HG03025 (cell line): ENCODE measurements around the gene SAV1.
A peak's percentile ranks its signal among the peaks of the same experiment; 100 is the strongest.
"Not testable (repeated sequence)": the region's sequence is repeated elsewhere in the genome, so short reads cannot be mapped to it uniquely, and the experiment has no call there.

Experiments used
- ATAC-seq: cut with Tn5 transposase; IDR thresholded peaks from one replicate; pipeline ENCODE4 v1.9.1; 2021; ENCODE audit warnings: mild to moderate bottlenecking, moderate library complexity; ENCODE audit not compliant: unreplicated experiment, low FRiP score

Gene SAV1

GRCh38 chr14:50666772-50667683, 1.1 kb downstream of the SAV1 start:
- ATAC-seq = no peak

GRCh38 chr14:50665300-50665699, 2.8 kb downstream of the SAV1 start:
- not testable (repeated sequence) for ATAC-seq

DNA sequence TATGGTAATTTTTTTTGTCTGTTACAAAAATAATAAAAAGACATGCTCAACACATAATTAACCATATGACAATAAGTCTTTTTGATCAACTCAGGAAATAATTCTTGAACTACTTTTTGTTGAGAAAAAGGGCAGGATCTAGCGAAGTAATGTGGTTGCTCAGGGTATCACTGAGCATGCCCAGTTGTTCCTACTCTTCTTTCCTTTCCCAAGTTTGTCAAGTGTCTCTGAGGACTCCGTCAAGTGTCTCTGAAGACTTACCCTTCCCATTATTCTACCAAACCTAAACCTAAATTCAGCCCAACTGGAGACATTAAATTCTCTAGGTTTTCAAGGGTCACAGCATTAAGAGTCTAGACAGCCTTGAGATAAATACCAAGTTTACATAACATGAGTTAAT, 3.5 kb downstream of the SAV1 start:
- not testable (repeated sequence) for ATAC-seq

DNA sequence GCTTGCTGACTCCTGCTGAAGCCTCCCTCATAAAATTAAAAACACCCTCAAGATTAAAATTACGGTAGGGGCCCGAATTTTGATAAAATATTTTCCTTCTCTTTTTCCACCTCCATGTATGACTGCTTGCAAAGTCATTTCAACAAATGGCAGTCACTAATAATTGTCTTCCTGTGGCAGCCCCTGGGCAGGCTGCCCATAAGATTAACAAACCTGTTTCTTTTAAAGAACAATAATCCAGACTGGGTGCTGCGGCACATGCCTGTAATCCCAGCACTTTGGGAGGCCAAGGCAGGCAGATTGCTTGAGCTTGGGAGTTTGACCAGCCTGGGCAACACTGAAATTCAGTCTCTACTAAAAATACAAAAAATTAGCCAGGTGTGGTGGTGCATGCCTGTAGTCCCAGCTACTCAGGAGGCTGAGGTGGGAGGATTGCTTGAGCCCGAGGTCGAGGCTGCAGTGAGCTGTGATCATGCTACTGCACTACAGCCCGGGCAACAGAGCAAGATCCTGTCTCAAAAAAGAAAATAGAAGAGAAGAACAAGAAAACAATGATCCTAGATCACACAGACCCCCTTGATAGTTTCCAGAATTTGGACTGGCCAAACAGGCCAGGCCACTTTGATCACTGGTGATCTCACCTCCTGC, 8.7 kb downstream of the SAV1 start:
- ATAC-seq = no peak

DNA sequence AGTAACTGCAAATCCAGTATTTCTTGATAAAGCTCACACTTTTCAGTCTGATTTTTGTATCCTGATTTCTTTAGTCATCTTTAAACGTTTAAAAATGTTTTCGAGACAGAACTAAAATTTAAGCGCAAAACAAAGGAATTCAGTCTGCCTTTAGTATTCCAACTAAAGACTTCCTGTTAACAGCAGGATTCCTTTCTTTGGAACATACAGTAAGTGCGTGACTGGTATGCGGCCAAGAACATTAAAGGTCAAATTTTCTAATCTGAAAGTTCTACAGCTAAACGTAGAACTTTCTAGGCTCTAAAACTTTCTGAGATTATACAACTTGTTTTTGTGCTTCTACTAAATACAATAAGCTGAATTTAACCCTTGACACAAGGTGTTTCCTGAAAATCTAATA, 9.9 kb downstream of the SAV1 start:
- ATAC-seq = no peak

DNA sequence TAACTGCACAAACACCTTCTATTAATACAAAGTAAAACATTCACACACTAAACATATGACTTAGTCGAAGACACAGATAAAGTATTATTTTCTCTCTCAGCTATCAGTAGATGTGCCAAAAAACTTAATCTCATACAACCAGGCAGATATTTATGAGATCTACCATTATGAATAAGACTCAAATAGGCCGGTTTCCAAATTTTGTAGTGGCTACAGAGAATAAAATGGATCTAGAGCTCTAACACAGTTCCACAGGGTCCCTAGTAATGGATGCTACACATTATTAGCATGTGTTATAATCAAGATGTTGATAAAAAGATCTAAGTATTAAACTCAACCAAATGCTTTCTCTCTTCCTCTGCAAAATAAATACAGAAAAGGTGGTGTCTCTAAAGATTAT, 10.4 kb downstream of the SAV1 start:
- no peak for ATAC-seq

DNA sequence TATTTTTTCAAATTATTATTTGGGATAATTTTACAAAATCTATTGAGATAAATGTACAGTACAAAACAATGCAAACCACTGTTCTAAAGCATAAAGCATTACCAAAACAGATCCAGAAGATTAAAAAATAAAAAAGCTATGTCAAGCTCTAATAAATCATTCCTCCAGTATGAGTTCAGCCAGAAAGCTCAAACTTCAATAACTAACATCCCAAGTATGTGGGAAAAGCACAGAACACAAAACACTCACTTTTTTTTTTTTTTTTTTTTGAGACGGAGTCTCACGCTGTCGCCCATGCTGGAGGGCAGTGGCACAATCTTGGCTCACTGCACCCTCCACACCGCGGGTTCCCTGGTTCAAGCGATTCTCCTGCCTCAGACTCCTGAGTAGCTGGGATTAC, 11.3 kb downstream of the SAV1 start:
- no peak for ATAC-seq

GRCh38 chr14:50649691-50650090, 18.4 kb downstream of the SAV1 start:
- ATAC-seq = no peak

DNA sequence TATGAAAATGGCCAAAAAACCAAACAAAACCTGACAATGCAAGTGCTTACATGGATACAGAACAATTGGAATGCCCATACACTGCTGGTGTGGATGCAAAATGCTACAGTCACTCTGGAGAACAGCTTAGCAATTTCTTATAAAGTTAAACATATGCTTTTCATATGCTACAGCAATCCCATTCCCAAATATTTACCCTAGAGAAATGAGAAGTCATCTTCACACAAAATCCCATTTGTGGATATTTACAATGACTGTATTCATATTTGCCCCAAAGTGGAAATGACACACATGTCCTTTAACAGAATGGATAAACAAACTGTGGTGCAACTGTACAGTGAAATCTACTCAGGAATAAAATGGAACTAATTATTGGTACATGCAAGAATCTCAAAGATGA, 20.4 kb downstream of the SAV1 start:
- ATAC-seq = no peak

DNA sequence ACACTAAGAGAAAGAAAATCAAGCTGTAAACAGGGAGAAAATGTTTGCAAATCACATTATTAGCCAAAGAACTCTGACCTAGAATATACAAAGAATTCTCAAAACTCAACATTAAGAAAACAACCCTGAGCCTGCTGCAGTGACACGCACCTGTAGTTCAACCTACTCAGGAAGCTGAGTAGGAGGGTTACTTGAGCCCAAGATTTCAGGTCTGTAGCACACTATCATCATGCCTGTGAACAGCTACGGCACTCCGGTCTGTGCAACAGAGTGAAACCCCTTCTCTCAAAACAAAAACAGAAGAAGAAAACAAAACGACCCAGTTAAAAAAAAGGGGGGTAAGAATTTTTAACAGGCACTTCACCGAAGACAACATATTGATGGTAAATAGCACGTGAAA, 20.8 kb downstream of the SAV1 start:
- peak; percentile 91 for ATAC-seq

GRCh38 chr14:50635141-50635540, 33.0 kb downstream of the SAV1 start:
- ATAC-seq = no peak

GRCh38 chr14:50633954-50634353, 34.2 kb downstream of the SAV1 start:
- ATAC-seq = no peak

DNA sequence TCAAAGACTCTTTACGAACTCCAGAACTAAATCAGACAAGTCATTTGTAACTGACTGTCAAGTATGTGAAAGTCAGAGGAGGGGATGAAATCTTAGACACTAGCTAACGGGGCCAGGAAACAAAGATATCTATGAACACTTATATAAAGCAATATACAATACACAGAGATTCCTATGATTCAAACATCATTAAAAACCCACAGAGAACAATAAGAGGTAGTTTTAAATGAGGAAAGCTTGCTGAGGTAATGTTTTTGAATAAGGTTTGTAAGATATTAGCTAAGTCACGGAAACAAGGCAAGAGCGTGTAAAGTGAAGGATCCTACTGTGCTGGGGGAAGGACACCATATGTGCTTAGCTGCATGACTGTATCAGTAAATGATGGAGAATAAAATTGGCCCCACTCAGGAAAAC, 36.7 kb downstream of the SAV1 start:
- ATAC-seq = no peak

DNA sequence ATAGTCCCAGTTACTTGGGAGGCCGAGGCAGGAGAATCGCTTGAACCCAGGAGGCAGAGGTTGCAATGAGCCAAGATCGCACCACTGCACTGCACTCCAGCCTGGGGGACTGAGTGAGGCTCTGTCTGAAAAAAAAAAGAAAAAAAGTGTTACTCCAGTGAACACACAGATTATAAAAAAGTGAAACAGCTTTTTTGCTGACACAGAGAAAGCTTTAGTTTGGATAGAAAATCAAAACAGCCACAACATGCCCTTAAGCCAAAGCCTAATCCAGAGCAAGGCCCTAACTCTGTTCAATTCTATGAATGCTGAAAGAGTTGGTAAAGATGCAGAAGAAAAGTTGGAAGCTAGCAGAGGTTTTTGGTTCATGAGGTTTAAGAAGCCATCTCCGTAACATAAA, 43.2 kb downstream of the SAV1 start:
- ATAC-seq = not testable (repeated sequence)

GRCh38 chr14:50624447-50624846, 43.7 kb downstream of the SAV1 start:
- no peak for ATAC-seq

- no peak for ATAC-seq
Measured at GRCh38 chr14:50622978-50623377, 45.1 kb downstream of the SAV1 start.

GRCh38 chr14:50620341-50620740, 47.8 kb downstream of the SAV1 start:
- ATAC-seq = no peak

- ATAC-seq = no peak
Measured at GRCh38 chr14:50619569-50620141, 48.5 kb downstream of the SAV1 start.

DNA sequence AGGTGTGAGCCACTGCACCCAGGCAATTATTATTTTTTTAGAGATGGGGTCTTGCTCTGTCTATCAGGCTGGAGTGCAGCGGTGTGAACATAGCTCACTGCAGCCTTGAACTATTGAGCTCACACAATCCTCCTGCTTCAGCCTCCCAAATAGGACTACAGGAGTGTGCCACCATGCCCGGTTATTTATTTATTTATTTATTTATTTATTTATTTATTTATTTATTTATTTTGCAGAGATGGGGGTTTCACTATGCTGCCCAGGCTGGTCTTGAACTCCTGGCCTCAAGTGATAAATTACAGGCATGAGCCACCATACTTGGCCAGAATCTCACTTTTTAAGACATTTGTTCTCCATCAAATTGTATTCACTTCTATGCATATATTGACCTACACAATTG, 51.8 kb downstream of the SAV1 start:
- ATAC-seq = no peak

DNA sequence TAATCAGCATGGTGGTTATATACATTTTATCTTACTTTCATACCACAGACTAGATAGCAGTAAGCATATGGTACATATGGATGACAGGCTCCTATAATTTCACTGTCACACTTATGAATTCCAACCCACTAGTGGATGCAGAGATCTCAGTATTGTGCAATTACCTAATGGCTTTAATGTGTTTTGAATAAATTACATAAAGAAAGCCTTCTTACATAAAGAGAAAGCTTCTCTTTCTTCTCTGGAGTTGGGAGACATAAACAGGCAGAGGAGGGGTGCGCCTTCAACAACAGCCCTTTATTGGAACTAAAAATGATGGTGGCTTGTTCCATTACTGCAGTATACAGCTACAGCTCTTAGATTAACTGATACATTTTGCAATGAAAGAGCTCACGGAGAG, 52.6 kb downstream of the SAV1 start:
- no peak for ATAC-seq

- ATAC-seq = no peak
Measured at GRCh38 chr14:50615056-50615455, 53.0 kb downstream of the SAV1 start.

DNA sequence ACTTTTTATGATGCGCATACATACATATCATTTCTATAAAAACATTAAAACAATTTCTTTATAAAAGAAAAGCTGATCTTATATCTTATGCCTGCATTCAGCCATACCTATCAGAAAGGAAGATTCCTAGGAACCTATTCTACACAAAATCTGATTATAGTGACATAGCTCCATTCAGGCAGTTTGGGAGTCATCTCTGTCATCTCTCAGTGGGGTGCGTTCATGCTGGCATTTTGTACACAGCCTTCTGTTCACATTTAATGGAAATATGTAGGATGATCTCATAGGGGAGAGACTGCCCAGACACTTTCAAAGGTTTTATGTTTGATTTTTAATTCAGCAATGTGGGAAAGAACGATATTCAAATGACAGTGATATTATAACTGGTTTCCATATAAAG, 55.3 kb downstream of the SAV1 start:
- no peak for ATAC-seq
